ENCODE results near the gene CISD3. TPM values are rescaled to one million over a fixed set of nuclear protein-coding genes. Genes with fewer than 3 reads are reported as not detected.

Gene CISD3
- total RNA-seq, 1 donor from 2014 or later: 75.9 TPM

- H3K27ac ChIP-seq (replicated peaks): peak overlapping the region; percentile 87
- no peak for DNase-seq
- H3K27me3 ChIP-seq (ENCODE audit: low read depth): no peaks in the 10 kb centered on the region
- H3K36me3 ChIP-seq: peaks cover 33% of the 10 kb centered on the region
- no peak overlapping the region for H3K4me3 ChIP-seq
- intact Hi-C loops (cut with micrococcal nuclease): no loop called here
- no peaks in the 10 kb centered on the region for H3K9me3 ChIP-seq (replicated peaks)
- TF ChIP-seq, protein P1, sequence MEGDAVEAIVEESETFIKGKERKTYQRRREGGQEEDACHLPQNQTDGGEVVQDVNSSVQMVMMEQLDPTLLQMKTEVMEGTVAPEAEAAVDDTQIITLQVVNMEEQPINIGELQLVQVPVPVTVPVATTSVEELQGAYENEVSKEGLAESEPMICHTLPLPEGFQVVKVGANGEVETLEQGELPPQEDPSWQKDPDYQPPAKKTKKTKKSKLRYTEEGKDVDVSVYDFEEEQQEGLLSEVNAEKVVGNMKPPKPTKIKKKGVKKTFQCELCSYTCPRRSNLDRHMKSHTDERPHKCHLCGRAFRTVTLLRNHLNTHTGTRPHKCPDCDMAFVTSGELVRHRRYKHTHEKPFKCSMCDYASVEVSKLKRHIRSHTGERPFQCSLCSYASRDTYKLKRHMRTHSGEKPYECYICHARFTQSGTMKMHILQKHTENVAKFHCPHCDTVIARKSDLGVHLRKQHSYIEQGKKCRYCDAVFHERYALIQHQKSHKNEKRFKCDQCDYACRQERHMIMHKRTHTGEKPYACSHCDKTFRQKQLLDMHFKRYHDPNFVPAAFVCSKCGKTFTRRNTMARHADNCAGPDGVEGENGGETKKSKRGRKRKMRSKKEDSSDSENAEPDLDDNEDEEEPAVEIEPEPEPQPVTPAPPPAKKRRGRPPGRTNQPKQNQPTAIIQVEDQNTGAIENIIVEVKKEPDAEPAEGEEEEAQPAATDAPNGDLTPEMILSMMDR (IDR thresholded peaks at IDR 0.05; ENCODE audit: borderline replicate concordance): no peak
- H3K4me1 ChIP-seq: peaks cover 65% of the 10 kb centered on the region
Observed at GRCh38 chr17:38741461-38741860, 11.3 kb downstream of the CISD3 start.

GRCh38 chr17:38741921-38742410 lies 11.8 kb downstream of the CISD3 start:
- Histone ChIP-seq H3K36me3 (peaks cover 29% of the 10 kb centered on the region), H3K9me3 (replicated peaks) (no peaks in the 10 kb centered on the region), H3K27me3 (ENCODE audit: low read depth) (no peaks in the 10 kb centered on the region), H3K4me1 (peaks cover 70% of the 10 kb centered on the region), H3K27ac (replicated peaks) (peak overlapping the region; percentile 87), H3K4me3 (peak overlapping the region; percentile 24)
- TF ChIP-seq, protein P1 (IDR thresholded peaks at IDR 0.05; ENCODE audit: borderline replicate concordance): no peak
- intact Hi-C loops (cut with micrococcal nuclease): no loop called here
- DNase-seq: peak; percentile 62

GRCh38 chr17:38742411-38743308 lies 12.5 kb downstream of the CISD3 start:
- intact Hi-C loops (cut with micrococcal nuclease): no loop called here
- Histone ChIP-seq H3K4me1 (peaks cover 77% of the 10 kb centered on the region), H3K27ac (replicated peaks) (peak overlapping the region; percentile 87), H3K27me3 (ENCODE audit: low read depth) (no peaks in the 10 kb centered on the region), H3K4me3 (peak overlapping the region; percentile 24), H3K9me3 (replicated peaks) (no peaks in the 10 kb centered on the region), H3K36me3 (peaks cover 24% of the 10 kb centered on the region)
- TF ChIP-seq, protein P1 (IDR thresholded peaks at IDR 0.05; ENCODE audit: borderline replicate concordance): no peak
- DNase-seq: no peak

DNA sequence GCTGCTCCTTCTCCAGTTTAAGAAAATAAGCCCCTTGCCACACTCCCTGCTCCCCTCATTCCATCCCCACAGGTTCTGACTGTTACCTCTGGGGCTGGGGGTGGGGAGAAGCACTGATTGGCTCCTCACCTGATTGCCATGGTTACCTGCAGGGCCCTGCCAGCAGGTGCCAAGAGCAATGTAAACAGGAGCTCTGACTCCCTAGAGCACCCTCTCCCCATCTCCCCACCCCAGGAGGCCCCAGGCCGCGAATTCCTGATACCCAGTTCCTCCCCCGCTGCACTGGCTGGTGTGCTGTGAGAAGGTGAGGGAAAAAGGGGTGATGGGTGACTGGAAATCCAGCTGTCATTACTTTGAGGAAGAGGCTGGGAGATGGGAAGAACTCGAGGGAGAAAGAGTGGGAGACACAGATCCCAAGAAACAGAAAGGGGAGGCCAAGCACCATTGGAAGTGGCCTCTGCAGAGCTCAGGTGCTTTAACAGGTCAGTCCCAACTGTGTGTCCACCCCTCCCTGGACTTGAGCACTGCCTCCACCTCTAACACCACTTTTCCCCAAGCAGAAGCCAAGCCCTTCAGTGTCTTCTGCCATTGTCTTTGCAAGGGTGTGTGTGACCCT lies 13.5 kb downstream of the CISD3 start:
- Histone ChIP-seq H3K27ac (replicated peaks) (peak overlapping the region; percentile 87), H3K9me3 (replicated peaks) (no peaks in the 10 kb centered on the region), H3K36me3 (peaks cover 14% of the 10 kb centered on the region), H3K27me3 (ENCODE audit: low read depth) (no peaks in the 10 kb centered on the region), H3K4me3 (no peak overlapping the region), H3K4me1 (peaks cover 83% of the 10 kb centered on the region)
- intact Hi-C loops (cut with micrococcal nuclease): no loop called here
- DNase-seq: no peak
- TF ChIP-seq, protein P1 (IDR thresholded peaks at IDR 0.05; ENCODE audit: borderline replicate concordance): no peak

DNA sequence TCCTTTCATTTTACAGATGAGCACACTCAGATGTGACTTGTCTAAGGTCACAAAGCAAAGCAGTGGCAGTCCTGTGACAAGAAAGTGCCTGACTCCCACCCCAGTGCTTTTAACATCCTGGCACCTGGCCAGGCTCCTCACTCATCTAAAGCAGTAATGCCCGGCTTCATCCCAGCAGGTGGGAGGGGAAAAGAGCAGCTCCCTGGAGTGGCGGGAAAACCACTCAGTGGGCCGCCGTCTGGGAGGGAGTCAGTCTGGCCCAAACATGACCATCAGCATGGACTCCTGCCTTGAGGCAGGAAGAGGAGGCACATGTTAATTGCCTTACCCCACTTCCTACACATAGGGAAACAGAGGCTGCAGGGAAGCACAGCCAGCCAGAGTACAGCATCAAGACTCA lies 15.4 kb downstream of the CISD3 start:
- Histone ChIP-seq H3K27me3 (ENCODE audit: low read depth) (no peaks in the 10 kb centered on the region), H3K27ac (replicated peaks) (peak overlapping the region; percentile 96), H3K4me1 (peaks cover 97% of the 10 kb centered on the region), H3K36me3 (no peaks in the 10 kb centered on the region), H3K9me3 (replicated peaks) (no peaks in the 10 kb centered on the region), H3K4me3 (peak overlapping the region; percentile 78)
- intact Hi-C loops (cut with micrococcal nuclease): no loop called here
- TF ChIP-seq, protein P1 (IDR thresholded peaks at IDR 0.05; ENCODE audit: borderline replicate concordance): no peak
- no peak for DNase-seq
